Stimulated activated naive CD8-positive, alpha-beta T cell treated with anti-CD3 and anti-CD28 coated beads, Interleukin-15, Interleukin-2, amounts not matched to agents 100 ng/mL and 50 ng/mL, for 24 hours (primary cell): Measurements from ENCODE around the gene OTOR.

Experiments
- H3K27ac Mint-ChIP-seq: one replicate; pipeline ENCODE4 v1.8.0; 2021; ENCODE audit warnings: mild to moderate bottlenecking, mixed read lengths
- H3K27me3 Mint-ChIP-seq: one replicate; pipeline ENCODE4 v1.8.0; 2021; ENCODE audit warnings: mixed read lengths
- H3K36me3 Mint-ChIP-seq: one replicate; pipeline ENCODE4 v1.8.0; 2021; ENCODE audit warnings: low read depth, mixed read lengths
- H3K4me1 Mint-ChIP-seq: one replicate; pipeline ENCODE4 v1.8.0; 2021; ENCODE audit warnings: low read depth, mixed read lengths
- H3K4me3 Mint-ChIP-seq: one replicate; pipeline ENCODE4 v1.8.0; 2021; ENCODE audit warnings: mild to moderate bottlenecking, mixed read lengths
- H3K9me3 Mint-ChIP-seq: one replicate; pipeline ENCODE4 v1.8.0; 2021; ENCODE audit warnings: mixed read lengths

Gene OTOR

GRCh38 chr20:16764560-16764959, 16.4 kb downstream of the OTOR start:
- Mint-ChIP-seq H3K36me3 (no peaks in the 10 kb centered on the region), H3K4me1 (no peaks in the 10 kb centered on the region), H3K4me3 (no peak overlapping the region), H3K27ac (no peak overlapping the region), H3K27me3 (peaks cover 40% of the 10 kb centered on the region), H3K9me3 (no peaks in the 10 kb centered on the region)

- peaks cover 28% of the 10 kb centered on the region for H3K27me3 Mint-ChIP-seq
- no peaks in the 10 kb centered on the region for H3K4me1 Mint-ChIP-seq
- no peaks in the 10 kb centered on the region for H3K36me3 Mint-ChIP-seq
- no peak overlapping the region for H3K27ac Mint-ChIP-seq
- no peak overlapping the region for H3K4me3 Mint-ChIP-seq
- peaks cover 9% of the 10 kb centered on the region for H3K9me3 Mint-ChIP-seq
Measured at GRCh38 chr20:16771213-16771612, 23.1 kb downstream of the OTOR start.

- H3K4me3 Mint-ChIP-seq = no peak overlapping the region
- no peaks in the 10 kb centered on the region for H3K4me1 Mint-ChIP-seq
- peaks cover 13% of the 10 kb centered on the region for H3K27me3 Mint-ChIP-seq
- no peak overlapping the region for H3K27ac Mint-ChIP-seq
- H3K36me3 Mint-ChIP-seq = no peaks in the 10 kb centered on the region
- peaks cover 12% of the 10 kb centered on the region for H3K9me3 Mint-ChIP-seq
Measured at GRCh38 chr20:16775961-16776360, 27.8 kb downstream of the OTOR start.

GRCh38 chr20:16777126-16777525, 29.0 kb downstream of the OTOR start:
- no peak overlapping the region for H3K27ac Mint-ChIP-seq
- peaks cover 13% of the 10 kb centered on the region for H3K9me3 Mint-ChIP-seq
- H3K36me3 Mint-ChIP-seq = no peaks in the 10 kb centered on the region
- H3K27me3 Mint-ChIP-seq = peaks cover 10% of the 10 kb centered on the region
- H3K4me1 Mint-ChIP-seq = no peaks in the 10 kb centered on the region
- H3K4me3 Mint-ChIP-seq = no peak overlapping the region

GRCh38 chr20:16778159-16778558, 30.0 kb downstream of the OTOR start:
- H3K4me3 Mint-ChIP-seq = no peak overlapping the region
- no peaks in the 10 kb centered on the region for H3K4me1 Mint-ChIP-seq
- H3K9me3 Mint-ChIP-seq = peaks cover 23% of the 10 kb centered on the region
- H3K36me3 Mint-ChIP-seq = no peaks in the 10 kb centered on the region
- no peak overlapping the region for H3K27ac Mint-ChIP-seq
- peaks cover 6% of the 10 kb centered on the region for H3K27me3 Mint-ChIP-seq

GRCh38 chr20:16781496-16781895, 33.3 kb downstream of the OTOR start:
- no peaks in the 10 kb centered on the region for H3K4me1 Mint-ChIP-seq
- no peaks in the 10 kb centered on the region for H3K36me3 Mint-ChIP-seq
- H3K9me3 Mint-ChIP-seq = peaks cover 19% of the 10 kb centered on the region
- H3K27me3 Mint-ChIP-seq = no peaks in the 10 kb centered on the region
- H3K4me3 Mint-ChIP-seq = no peak overlapping the region
- H3K27ac Mint-ChIP-seq = no peak overlapping the region

GRCh38 chr20:16785226-16785625, 37.1 kb downstream of the OTOR start:
- H3K27ac Mint-ChIP-seq = no peak overlapping the region
- no peak overlapping the region for H3K4me3 Mint-ChIP-seq
- no peaks in the 10 kb centered on the region for H3K36me3 Mint-ChIP-seq

More at GRCh38 chr20:16785226-16785625, 37.1 kb downstream of the OTOR start:
- H3K27me3 Mint-ChIP-seq = peaks cover 14% of the 10 kb centered on the region
- peaks cover 18% of the 10 kb centered on the region for H3K9me3 Mint-ChIP-seq
- H3K4me1 Mint-ChIP-seq = no peaks in the 10 kb centered on the region
